Measurements from ENCODE around the gene TUSC2.

The TUSC2 gene

GRCh38 chr3:50278880-50279224, 49.2 kb downstream of the TUSC2 start, which contains the start of gene LSMEM2:
LSMEM2 (plus strand) TSS chr3:50279087; CDS start chr3:50279114, 27 bp downstream.
- ATAC-seq: no peak
- no peak for TF ChIP-seq ARNTL (CRISPR knock-in tag; IDR thresholded peaks at IDR 0.05; ENCODE audit: borderline replicate concordance, low read depth)
- TF ChIP-seq OSR1 (CRISPR knock-in tag; IDR thresholded peaks at IDR 0.05): no peak
- TF ChIP-seq, protein P1, sequence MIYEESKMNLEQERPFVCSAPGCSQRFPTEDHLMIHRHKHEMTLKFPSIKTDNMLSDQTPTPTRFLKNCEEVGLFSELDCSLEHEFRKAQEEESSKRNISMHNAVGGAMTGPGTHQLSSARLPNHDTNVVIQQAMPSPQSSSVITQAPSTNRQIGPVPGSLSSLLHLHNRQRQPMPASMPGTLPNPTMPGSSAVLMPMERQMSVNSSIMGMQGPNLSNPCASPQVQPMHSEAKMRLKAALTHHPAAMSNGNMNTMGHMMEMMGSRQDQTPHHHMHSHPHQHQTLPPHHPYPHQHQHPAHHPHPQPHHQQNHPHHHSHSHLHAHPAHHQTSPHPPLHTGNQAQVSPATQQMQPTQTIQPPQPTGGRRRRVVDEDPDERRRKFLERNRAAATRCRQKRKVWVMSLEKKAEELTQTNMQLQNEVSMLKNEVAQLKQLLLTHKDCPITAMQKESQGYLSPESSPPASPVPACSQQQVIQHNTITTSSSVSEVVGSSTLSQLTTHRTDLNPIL (CRISPR knock-in tag; IDR thresholded peaks at IDR 0.05; ENCODE audit: low read depth): no peak
- TF ChIP-seq RARB (CRISPR knock-in tag; IDR thresholded peaks at IDR 0.05): no peak
- TF ChIP-seq ZFP30 (CRISPR knock-in tag; IDR thresholded peaks at IDR 0.05): no peak
- no peak for TF ChIP-seq BACH2 (CRISPR knock-in tag; IDR thresholded peaks at IDR 0.05; ENCODE audit: borderline replicate concordance)
- TF ChIP-seq SNAI2 (CRISPR knock-in tag; IDR thresholded peaks at IDR 0.05): no peak
- TF ChIP-seq ZNF565 (CRISPR knock-in tag; conservative IDR thresholded peaks at IDR 0.05; ENCODE audit: low read depth): no peak
- TF ChIP-seq ZFP3 (CRISPR knock-in tag; IDR thresholded peaks at IDR 0.05): no peak
- TF ChIP-seq PPARA (CRISPR knock-in tag; IDR thresholded peaks at IDR 0.05; ENCODE audit: borderline replicate concordance): no peak
- no peak for TF ChIP-seq TSHZ2 (CRISPR knock-in tag; IDR thresholded peaks at IDR 0.05)
- TF ChIP-seq CSDC2 (CRISPR knock-in tag; IDR thresholded peaks at IDR 0.05): no peak
- no peak for TF ChIP-seq ZC3H10 (CRISPR knock-in tag; IDR thresholded peaks at IDR 0.05)
- TF ChIP-seq CSRNP3 (CRISPR knock-in tag; IDR thresholded peaks at IDR 0.05): no peak

DNA sequence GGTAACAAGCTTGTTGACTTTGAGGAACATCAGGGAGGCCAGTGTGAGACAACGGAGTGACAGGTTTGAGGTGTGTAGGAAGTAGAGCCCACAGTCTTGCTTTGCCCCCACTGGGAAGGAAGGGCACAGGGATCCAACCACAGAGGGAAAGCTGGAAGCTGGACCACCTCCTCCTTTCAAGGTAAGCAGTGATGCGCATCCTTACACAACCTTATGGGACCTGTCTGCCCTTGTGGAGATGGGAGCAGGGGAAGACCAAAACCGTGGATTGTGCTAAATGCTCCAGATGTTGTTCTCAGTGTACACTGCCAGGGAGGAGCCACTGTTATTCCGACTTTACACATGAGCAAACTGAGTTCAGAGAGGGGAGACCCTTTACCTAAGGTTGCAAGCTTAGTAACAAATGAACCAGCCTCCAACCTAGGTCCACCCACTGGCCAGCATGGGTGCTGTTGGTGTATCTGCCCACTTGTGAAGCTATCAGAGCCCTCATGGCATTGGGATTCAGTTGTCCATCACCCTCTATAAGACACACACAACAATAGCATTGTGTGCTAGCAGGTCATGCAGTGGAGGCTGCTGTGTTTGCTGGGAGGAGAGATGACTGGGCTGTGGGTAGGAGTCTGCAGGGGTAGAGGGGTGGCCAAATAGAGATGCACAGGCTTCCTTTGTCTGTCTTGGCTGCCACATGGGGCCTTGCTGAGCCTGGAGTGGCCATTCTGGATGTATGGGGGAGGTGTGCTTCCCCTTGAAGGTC, 49.7 kb downstream of the TUSC2 start:
- TF ChIP-seq CSRNP3 (CRISPR knock-in tag; IDR thresholded peaks at IDR 0.05) (no peak), SNAI2 (CRISPR knock-in tag; IDR thresholded peaks at IDR 0.05) (no peak), ARNTL (CRISPR knock-in tag; IDR thresholded peaks at IDR 0.05; ENCODE audit: borderline replicate concordance, low read depth) (no peak), ZNF565 (CRISPR knock-in tag; conservative IDR thresholded peaks at IDR 0.05; ENCODE audit: low read depth) (no peak)
- TF ChIP-seq, protein P2, sequence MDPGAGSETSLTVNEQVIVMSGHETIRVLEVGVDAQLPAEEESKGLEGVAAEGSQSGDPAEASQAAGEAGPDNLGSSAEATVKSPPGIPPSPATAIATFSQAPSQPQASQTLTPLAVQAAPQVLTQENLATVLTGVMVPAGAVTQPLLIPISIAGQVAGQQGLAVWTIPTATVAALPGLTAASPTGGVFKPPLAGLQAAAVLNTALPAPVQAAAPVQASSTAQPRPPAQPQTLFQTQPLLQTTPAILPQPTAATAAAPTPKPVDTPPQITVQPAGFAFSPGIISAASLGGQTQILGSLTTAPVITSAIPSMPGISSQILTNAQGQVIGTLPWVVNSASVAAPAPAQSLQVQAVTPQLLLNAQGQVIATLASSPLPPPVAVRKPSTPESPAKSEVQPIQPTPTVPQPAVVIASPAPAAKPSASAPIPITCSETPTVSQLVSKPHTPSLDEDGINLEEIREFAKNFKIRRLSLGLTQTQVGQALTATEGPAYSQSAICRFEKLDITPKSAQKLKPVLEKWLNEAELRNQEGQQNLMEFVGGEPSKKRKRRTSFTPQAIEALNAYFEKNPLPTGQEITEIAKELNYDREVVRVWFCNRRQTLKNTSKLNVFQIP (CRISPR knock-in tag; IDR thresholded peaks at IDR 0.05; ENCODE audit: borderline replicate concordance, low read depth): no peak

DNA sequence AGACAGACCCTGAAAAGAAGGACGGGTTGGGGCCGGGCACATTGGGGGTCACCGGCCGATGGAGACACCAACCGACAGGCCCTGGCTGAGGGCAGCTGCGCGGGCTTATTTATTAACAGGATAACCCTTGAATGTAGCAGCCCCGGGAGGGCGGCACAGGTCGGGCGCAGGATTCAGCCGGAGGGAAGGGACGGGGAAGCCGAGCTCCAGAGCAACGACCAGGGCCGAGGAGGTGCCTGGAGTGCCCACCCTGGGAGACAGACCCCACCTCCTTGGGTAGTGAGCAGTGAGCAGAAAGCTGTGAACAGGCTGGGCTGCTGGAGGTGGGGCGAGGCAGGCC, 51.3 kb downstream of the TUSC2 start:
- TF ChIP-seq ZNF565 (CRISPR knock-in tag; conservative IDR thresholded peaks at IDR 0.05; ENCODE audit: low read depth) (no peak), ISL1 (CRISPR knock-in tag; IDR thresholded peaks at IDR 0.05) (no peak), ESRRG (CRISPR knock-in tag; IDR thresholded peaks at IDR 0.05) (no peak), TCF4 (CRISPR knock-in tag; IDR thresholded peaks at IDR 0.05; ENCODE audit: borderline replicate concordance) (no peak), ZC3H10 (CRISPR knock-in tag; IDR thresholded peaks at IDR 0.05) (no peak)
- TF ChIP-seq, protein P3, sequence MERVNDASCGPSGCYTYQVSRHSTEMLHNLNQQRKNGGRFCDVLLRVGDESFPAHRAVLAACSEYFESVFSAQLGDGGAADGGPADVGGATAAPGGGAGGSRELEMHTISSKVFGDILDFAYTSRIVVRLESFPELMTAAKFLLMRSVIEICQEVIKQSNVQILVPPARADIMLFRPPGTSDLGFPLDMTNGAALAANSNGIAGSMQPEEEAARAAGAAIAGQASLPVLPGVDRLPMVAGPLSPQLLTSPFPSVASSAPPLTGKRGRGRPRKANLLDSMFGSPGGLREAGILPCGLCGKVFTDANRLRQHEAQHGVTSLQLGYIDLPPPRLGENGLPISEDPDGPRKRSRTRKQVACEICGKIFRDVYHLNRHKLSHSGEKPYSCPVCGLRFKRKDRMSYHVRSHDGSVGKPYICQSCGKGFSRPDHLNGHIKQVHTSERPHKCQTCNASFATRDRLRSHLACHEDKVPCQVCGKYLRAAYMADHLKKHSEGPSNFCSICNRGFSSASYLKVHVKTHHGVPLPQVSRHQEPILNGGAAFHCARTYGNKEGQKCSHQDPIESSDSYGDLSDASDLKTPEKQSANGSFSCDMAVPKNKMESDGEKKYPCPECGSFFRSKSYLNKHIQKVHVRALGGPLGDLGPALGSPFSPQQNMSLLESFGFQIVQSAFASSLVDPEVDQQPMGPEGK (CRISPR knock-in tag; IDR thresholded peaks at IDR 0.05; ENCODE audit: borderline replicate concordance): no peak
- ATAC-seq: no peak

More for the DNA sequence above, 49.7 kb downstream of the TUSC2 start:
- no peak for ATAC-seq

Measured in SK-N-SH treated with all-trans-retinoic acid at 6 μM for 48 hours (cell line).